HEK293T (cell line): ENCODE measurements around the gene ILF2.

ENCODE experiments used
- CTCF ChIA-PET: fragments of 350-600 bp; formaldehyde crosslinking; extraction: SDS; loops from one replicate; lab custom pipeline; 2021; ENCODE audit warnings: antibody characterized with exemption, inconsistent platforms; lab: Yijun Ruan, JAX
- POLR2A ChIA-PET: fragments of 350-600 bp; formaldehyde crosslinking; extraction: SDS; loops from one replicate; lab custom pipeline; 2020; ENCODE audit warnings: antibody characterized with exemption, inconsistent platforms; lab: Yijun Ruan, JAX
- DNase-seq: peaks from one replicate; pipeline ENCODE4 v3.0.0; 2012; ENCODE audit warnings: mixed read lengths; ENCODE audit errors: extremely low spot score
- ARNT ChIP-seq: fragments of 450-650 bp; IDR thresholded peaks from 2 replicates; pipeline ENCODE4 v1.6.1; 2017; ENCODE audit warnings: mild to moderate bottlenecking
- BHLHE40 ChIP-seq: fragments of 450-650 bp; IDR thresholded peaks from 2 replicates; pipeline ENCODE4 v1.6.1; 2016; ENCODE audit warnings: mild to moderate bottlenecking, moderate library complexity, borderline replicate concordance
- CTBP1 ChIP-seq: fragments of 450-650 bp; IDR thresholded peaks from 2 replicates; pipeline ENCODE4 v1.6.1; 2016; ENCODE audit warnings: borderline replicate concordance
- ELF4 ChIP-seq: fragments of 450-650 bp; IDR thresholded peaks from 2 replicates; pipeline ENCODE4 v1.6.1; 2017; ENCODE audit warnings: antibody characterized with exemption
- FOXA1 ChIP-seq: fragments of 450-650 bp; IDR thresholded peaks from 2 replicates; pipeline ENCODE4 v1.6.1; 2016; ENCODE audit warnings: mild to moderate bottlenecking
- FOXK2 ChIP-seq: fragments of 450-650 bp; IDR thresholded peaks from 2 replicates; pipeline ENCODE4 v1.6.1; 2016; ENCODE audit warnings: mild to moderate bottlenecking
- FOXM1 ChIP-seq: fragments of 450-650 bp; IDR thresholded peaks from 2 replicates; pipeline ENCODE4 v1.6.1; 2017; ENCODE audit warnings: mild to moderate bottlenecking, borderline replicate concordance
- HDGF ChIP-seq: fragments of 450-650 bp; IDR thresholded peaks from 2 replicates; pipeline ENCODE4 v1.6.1; 2017; ENCODE audit warnings: antibody characterized with exemption, borderline replicate concordance
- L3MBTL2 ChIP-seq: fragments of 450-650 bp; conservative IDR thresholded peaks from 2 replicates; pipeline ENCODE4 v1.6.1; 2016; ENCODE audit warnings: mild to moderate bottlenecking
- LEF1 ChIP-seq: fragments of 450-650 bp; IDR thresholded peaks from 2 replicates; pipeline ENCODE4 v1.6.1; 2017; ENCODE audit warnings: mild to moderate bottlenecking, borderline replicate concordance
- NFRKB ChIP-seq: fragments of 450-650 bp; IDR thresholded peaks from 2 replicates; pipeline ENCODE4 v1.6.1; 2016; ENCODE audit warnings: mild to moderate bottlenecking, moderate library complexity
- SP1 ChIP-seq: fragments of 450-650 bp; IDR thresholded peaks from 2 replicates; pipeline ENCODE4 v1.6.1; 2017
- SUZ12 ChIP-seq: fragments of 450-650 bp; IDR thresholded peaks from 2 replicates; pipeline ENCODE4 v1.6.1; 2016; ENCODE audit warnings: mild to moderate bottlenecking
- TARDBP ChIP-seq: fragments of 450-650 bp; IDR thresholded peaks from 2 replicates; pipeline ENCODE4 v1.6.1; 2016
- ZNF384 ChIP-seq: fragments of 450-650 bp; IDR thresholded peaks from 2 replicates; pipeline ENCODE4 v1.6.1; 2016
- TF ChIP-seq, protein P1 (sequence below): fragments of 450-650 bp; IDR thresholded peaks from 2 replicates; pipeline ENCODE4 v1.6.1; 2016

ILF2 gene

DNA sequence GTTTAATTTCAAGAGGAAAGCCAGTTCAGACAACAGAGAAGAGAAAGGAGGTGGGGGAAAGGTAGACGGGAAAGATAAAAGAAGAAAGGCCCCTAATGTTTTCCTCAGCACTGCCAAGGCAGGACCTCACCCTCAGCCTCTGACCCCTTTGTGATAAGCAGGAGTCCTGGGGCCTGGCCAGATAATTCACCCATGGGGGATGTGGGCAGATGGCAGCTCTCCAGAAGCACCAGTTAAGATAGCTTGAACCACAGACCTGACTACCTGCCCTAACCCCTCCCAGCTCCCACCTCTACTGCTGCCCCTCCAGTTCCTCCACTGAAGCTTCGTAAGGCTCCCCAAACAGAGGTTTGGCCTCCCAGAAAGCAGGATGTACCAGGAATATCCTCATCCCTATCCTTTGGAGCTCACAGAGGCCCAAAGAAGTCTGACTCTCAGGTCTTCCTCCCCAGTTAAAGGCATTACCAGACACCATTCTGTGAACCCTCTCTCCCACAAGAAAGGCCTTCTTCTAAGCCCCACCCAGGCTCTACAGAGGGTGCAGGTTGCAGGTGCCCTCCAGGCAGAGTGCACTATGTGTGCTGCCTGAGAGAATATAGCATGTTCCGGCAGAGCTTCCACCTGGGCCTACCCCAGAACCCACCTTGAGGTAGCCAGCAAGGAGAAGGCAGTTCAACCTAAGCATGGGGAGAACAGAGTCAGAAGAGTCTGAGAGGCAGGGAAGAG, 21.5 kb downstream of the ILF2 start:
- CTCF ChIA-PET = no interaction called here

GRCh38 chr1:153648000-153648643, 22.7 kb downstream of the ILF2 start:
- ChIA-PET CTCF (interaction anchor here (0.8 kb wide), 1 partner anchor 21 kb away, joined by 3 read pairs; the partner anchor contains the start of gene S100A13), POLR2A (interaction anchor here (1.0 to 3.7 kb wide), 6 partner anchors 11 to 79 kb away, joined by 4 to 41 read pairs (median 4); partner anchors contain the start of gene CHTOP)
- DNase-seq = no peak
- TF ChIP-seq ZNF384 (no peak), ELF4 (no peak), BHLHE40 (no peak)

More for the DNA sequence above, 21.5 kb downstream of the ILF2 start:
- POLR2A ChIA-PET = interaction anchor here (0.5 to 3.7 kb wide), 2 partner anchors 15 to 144 kb away, joined by 3 to 41 read pairs; partner anchors contain the start of gene CHTOP
- TF ChIP-seq TARDBP (no peak), CTBP1 (no peak), L3MBTL2 (no peak), SUZ12 (no peak), NFRKB (no peak), FOXM1 (no peak), FOXK2 (no peak), HDGF (no peak), ELF4 (no peak), BHLHE40 (no peak), FOXA1 (no peak), LEF1 (no peak), SP1 (no peak), ARNT (no peak), ZNF384 (no peak)
- TF ChIP-seq, protein P1, sequence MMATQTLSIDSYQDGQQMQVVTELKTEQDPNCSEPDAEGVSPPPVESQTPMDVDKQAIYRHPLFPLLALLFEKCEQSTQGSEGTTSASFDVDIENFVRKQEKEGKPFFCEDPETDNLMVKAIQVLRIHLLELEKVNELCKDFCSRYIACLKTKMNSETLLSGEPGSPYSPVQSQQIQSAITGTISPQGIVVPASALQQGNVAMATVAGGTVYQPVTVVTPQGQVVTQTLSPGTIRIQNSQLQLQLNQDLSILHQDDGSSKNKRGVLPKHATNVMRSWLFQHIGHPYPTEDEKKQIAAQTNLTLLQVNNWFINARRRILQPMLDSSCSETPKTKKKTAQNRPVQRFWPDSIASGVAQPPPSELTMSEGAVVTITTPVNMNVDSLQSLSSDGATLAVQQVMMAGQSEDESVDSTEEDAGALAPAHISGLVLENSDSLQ = no peak
- DNase-seq = no peak

- ChIA-PET CTCF (no interaction called here), POLR2A (interaction anchor here (0.8 to 3.7 kb wide), 8 partner anchors 9 to 80 kb away, joined by 3 to 41 read pairs (median 4); partner anchors contain the start of gene CHTOP)
- no peak for DNase-seq
- no peak for TF ChIP-seq FOXA1
- TF ChIP-seq FOXK2 = no peak
- no peak for TF ChIP-seq NFRKB
- peak; percentile 44; the same call in 1 of the 2 replicates for TF ChIP-seq ELF4
These were observed 23.5 kb downstream of the ILF2 start for GRCh38 chr1:153647346-153647714.

DNA sequence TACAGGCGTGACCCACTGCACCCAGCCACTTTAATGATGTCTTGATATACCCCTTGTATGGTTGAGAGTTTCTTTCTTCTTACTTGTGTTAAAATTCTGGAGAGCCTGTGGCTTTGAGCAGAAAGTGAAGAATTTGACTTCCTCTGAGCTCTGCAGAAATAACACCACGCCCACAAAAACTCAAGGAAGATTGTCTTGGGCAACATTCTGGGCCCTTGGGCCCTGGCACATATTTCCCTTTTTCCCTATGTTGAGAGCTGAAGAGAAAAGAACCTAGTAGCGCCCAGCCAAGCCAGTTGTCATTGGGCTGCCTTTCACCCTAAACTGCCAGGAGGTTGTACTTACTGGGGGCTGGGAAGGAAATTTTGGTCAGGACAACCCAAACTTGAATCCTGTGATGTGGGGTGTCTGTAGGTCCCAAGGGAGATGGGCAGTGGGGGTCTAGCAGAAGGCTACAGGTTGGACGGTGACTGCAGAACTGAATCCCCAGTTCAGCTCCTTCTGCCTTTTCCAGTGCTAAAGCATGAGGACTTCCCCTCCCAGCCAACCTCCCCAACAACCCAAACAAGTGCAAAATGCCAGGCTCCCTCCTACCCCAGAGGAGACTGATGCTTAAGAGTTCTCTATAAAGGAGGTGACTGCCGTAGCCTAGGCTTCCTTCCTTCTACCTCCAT, 24.0 kb downstream of the ILF2 start:
- TF ChIP-seq FOXM1 (no peak), ZNF384 (no peak), SP1 (no peak), ELF4 (no peak), TARDBP (no peak), CTBP1 (no peak)
- TF ChIP-seq, protein P1 = no peak
- POLR2A ChIA-PET = interaction anchor here (0.8 to 3.7 kb wide), 6 partner anchors 9 to 81 kb away, joined by 3 to 41 read pairs (median 5); partner anchors contain the start of genes CHTOP, INTS3 and S100A13
- no peak for DNase-seq
- CTCF ChIA-PET = no interaction called here

DNA sequence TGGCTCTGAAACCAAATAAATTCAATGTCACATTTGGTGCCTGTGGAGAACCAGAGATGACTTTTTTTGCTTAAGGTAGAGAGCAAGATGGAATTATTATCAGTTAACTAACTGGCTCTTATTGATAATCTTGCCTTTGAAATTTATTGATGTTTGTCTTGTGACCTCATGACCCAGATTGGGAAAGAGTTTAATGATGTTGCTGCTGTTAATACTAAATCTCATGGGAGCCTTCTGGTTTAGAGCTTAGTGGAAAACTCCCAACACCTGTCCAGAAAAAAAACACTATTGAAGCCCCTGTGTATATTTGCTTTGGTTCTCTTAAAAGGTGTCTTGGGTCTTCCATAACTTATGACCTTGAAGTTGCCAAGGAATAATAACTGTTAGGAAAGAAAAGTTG, 27.0 kb downstream of the ILF2 start:
- CTCF ChIA-PET = interaction anchor here (0.6 kb wide), 1 partner anchor 1321 kb away, joined by 3 read pairs; no protein-coding TSS in a partner anchor
- no peak for TF ChIP-seq SP1
- TF ChIP-seq ARNT = no peak
- no peak for TF ChIP-seq BHLHE40
- TF ChIP-seq CTBP1 = no peak
- TF ChIP-seq ZNF384 = no peak
- TF ChIP-seq SUZ12 = no peak
- TF ChIP-seq FOXA1 = no peak
- TF ChIP-seq HDGF = no peak
- TF ChIP-seq TARDBP = no peak
- TF ChIP-seq FOXM1 = no peak
- TF ChIP-seq L3MBTL2 = no peak
- no peak for TF ChIP-seq FOXK2
- TF ChIP-seq ELF4 = no peak
- TF ChIP-seq LEF1 = no peak
- TF ChIP-seq, protein P1 = no peak
- no peak for TF ChIP-seq NFRKB

More for the DNA sequence above, 27.0 kb downstream of the ILF2 start:
- DNase-seq = no peak
- POLR2A ChIA-PET = interaction anchor here (0.7 to 4.5 kb wide), 7 partner anchors 8 to 140 kb away, joined by 3 to 47 read pairs (median 5); partner anchors contain the start of genes CHTOP, S100A1 and S100A13
